ENCODE data around the gene BMERB1. TPM values are rescaled to one million over a fixed set of nuclear protein-coding genes. Genes with fewer than 3 reads are reported as not detected.
"Not testable (repeated sequence)": the region's sequence is repeated elsewhere in the genome, so short reads cannot be mapped to it uniquely, and the experiment has no call there.

BMERB1 gene
- total RNA-seq, 1 donor from 2014 or later = 16.1 TPM

- ATAC-seq (no peak), DNase-seq (no peak)
- Histone ChIP-seq H3K4me3 (no peak overlapping the region), H3K27me3 (ENCODE audit: low read depth) (no peaks in the 10 kb centered on the region), H3K4me1 (no peaks in the 10 kb centered on the region), H3K27ac (no peak overlapping the region), H3K36me3 (no peaks in the 10 kb centered on the region), H3K9me3 (no peaks in the 10 kb centered on the region)
- no peak for TF ChIP-seq CTCF (IDR thresholded peaks at IDR 0.05)
- intact Hi-C loops (cut with DNase I) = no loop called here
These were observed 27.0 kb downstream of the BMERB1 start for GRCh38 chr16:15461376-15461775.

- TF ChIP-seq CTCF (IDR thresholded peaks at IDR 0.05) = no peak
- Histone ChIP-seq H3K9me3 (no peaks in the 10 kb centered on the region), H3K4me3 (no peak overlapping the region), H3K4me1 (no peaks in the 10 kb centered on the region), H3K36me3 (no peaks in the 10 kb centered on the region), H3K27me3 (ENCODE audit: low read depth) (no peaks in the 10 kb centered on the region), H3K27ac (no peak overlapping the region)
- ATAC-seq = no peak
- intact Hi-C loops (cut with DNase I) = no loop called here
- no peak for DNase-seq
These were observed 30.2 kb downstream of the BMERB1 start for GRCh38 chr16:15464401-15465186.

DNA sequence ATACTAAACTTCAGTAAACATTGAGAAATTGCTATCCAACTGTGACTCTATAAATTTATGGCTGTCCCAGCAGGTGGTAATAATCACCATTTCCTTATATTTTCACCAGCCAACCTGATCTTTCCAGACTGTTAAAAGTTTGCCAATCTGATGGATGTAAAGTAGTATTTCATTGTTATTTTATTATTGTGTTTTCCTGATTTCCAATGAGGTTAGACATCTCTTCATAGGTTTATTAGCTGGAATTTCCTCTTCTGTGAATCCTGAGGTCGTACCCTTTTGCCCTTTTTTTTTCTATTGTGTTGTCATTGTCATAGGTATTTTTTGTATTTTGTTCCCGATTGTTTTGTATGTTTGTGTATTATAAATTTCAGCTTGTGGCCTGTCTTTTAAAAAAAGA, 31.7 kb downstream of the BMERB1 start:
- H3K4me1 ChIP-seq = no peaks in the 10 kb centered on the region
- H3K4me3 ChIP-seq = no peak overlapping the region
- H3K36me3 ChIP-seq = no peaks in the 10 kb centered on the region
- no peak for ATAC-seq
- intact Hi-C loops (cut with DNase I) = no loop called here
- TF ChIP-seq CTCF (IDR thresholded peaks at IDR 0.05) = no peak
- H3K9me3 ChIP-seq = no peaks in the 10 kb centered on the region
- no peaks in the 10 kb centered on the region for H3K27me3 ChIP-seq (ENCODE audit: low read depth)
- DNase-seq = no peak
- no peak overlapping the region for H3K27ac ChIP-seq

DNA sequence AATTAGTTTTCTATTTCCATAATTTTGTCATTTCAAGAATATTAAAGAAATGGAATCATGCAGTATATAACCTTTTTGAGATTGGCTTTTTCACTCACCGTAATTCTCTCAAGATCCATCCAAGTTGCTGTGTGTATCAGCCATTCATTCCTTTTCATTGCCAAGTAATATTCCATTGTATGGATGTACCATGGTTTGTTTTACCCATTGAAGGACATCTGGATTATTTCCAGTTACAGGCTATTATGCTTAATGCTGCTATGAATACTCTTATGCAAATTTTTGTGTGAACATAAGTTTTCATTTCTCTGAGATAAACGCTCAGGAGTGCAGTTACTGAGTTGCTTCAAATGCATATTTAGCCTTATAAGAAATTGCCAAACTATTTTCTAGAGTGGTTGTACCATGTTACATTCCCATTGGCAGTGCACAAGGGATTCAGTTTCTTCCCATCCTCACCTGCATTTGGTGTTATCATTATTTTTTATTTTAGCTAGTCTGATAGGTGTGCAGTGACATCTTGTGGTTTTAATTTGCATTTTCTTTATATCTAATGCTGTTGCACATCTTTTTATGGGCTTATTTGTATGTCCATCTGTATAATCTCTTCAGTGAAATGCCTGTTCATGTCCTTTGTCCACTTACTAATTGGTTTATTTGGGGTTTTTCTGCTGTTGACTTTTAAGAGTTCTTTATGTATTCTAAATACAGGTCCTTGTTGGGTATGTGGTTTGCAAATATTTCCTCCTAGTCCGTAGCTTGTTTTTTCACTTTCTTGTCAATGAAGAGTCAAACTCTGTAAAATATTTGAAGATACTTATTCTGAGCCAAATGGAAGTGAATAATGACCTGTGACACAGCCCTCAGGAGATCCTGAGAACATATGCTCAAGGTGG, 32.7 kb downstream of the BMERB1 start:
- no peak for DNase-seq
- Histone ChIP-seq H3K27me3 (ENCODE audit: low read depth) (no peaks in the 10 kb centered on the region), H3K9me3 (no peaks in the 10 kb centered on the region), H3K27ac (no peak overlapping the region), H3K36me3 (no peaks in the 10 kb centered on the region), H3K4me3 (no peak overlapping the region), H3K4me1 (no peaks in the 10 kb centered on the region)
- no peak for ATAC-seq
- TF ChIP-seq CTCF (IDR thresholded peaks at IDR 0.05) = no peak
- intact Hi-C loops (cut with DNase I) = no loop called here

DNA sequence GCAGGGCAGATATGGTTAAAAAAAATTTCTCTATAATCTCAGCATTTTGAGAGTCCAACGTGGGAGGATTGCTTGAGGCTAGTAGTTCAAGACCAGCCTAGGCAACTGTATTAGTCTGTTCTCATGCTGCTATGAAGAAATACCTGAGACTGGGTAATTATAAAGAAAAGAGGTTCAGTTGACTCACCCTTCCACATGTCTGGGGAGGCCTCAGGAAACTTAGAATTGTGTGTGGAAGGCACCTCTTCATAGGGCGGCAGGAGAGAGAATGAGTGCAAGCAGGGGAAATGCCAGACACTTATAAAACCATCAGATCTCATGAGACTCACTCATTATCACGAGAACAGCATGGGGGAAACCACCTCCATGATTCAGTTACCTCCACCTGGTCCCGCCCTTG, 42.6 kb downstream of the BMERB1 start:
- H3K27me3 ChIP-seq (ENCODE audit: low read depth); H3K27ac ChIP-seq; H3K36me3 ChIP-seq; H3K4me1 ChIP-seq; H3K9me3 ChIP-seq; ATAC-seq; intact Hi-C loops (cut with DNase I); H3K4me3 ChIP-seq; DNase-seq: not testable (repeated sequence)

- intact Hi-C loops (cut with DNase I) = no loop called here
- Histone ChIP-seq H3K4me3 (no peak overlapping the region), H3K27me3 (ENCODE audit: low read depth) (no peaks in the 10 kb centered on the region), H3K9me3 (no peaks in the 10 kb centered on the region), H3K4me1 (no peaks in the 10 kb centered on the region), H3K36me3 (no peaks in the 10 kb centered on the region), H3K27ac (no peak overlapping the region)
- no peak for ATAC-seq
- no peak for DNase-seq
- TF ChIP-seq CTCF (IDR thresholded peaks at IDR 0.05) = no peak
These were observed 43.4 kb downstream of the BMERB1 start for GRCh38 chr16:15477802-15478201.

All from lower lobe of right lung (tissue), 2 donors.